Neural cell (in vitro differentiated cells): ENCODE measurements around the gene HOXC9. TPM values are rescaled to one million over a fixed set of nuclear protein-coding genes. Genes with fewer than 3 reads are reported as not detected.

Experiments
- H2AFZ ChIP-seq: fragments of 200-600, 300-800 bp; sonication (generic), shearing (Covaris generic); 2 replicates; pipeline ENCODE4 v1.6.0; 2014; ENCODE audit warnings: low read depth, mild to moderate bottlenecking, antibody characterized with exemption, low read length, moderate library complexity
- H3F3A ChIP-seq: fragments of 200-600 bp; shearing (Covaris generic); 2 replicates; pipeline ENCODE4 v1.6.1; 2016; ENCODE audit warnings: mild to moderate bottlenecking, moderate library complexity, mixed read lengths, antibody characterized with exemption, low read length; ENCODE audit not compliant: insufficient read depth, poor library complexity, severe bottlenecking
- H3K27ac ChIP-seq: fragments of 200-600, 300-800 bp; sonication (generic), shearing (Covaris generic); 2 replicates; pipeline ENCODE4 v1.5.1; 2014; ENCODE audit warnings: mild to moderate bottlenecking, low read length, moderate library complexity
- H3K27me3 ChIP-seq: fragments of 300-800, 200-600 bp; sonication (generic), shearing (Covaris generic); 2 replicates; pipeline ENCODE4 v1.6.0; 2014; ENCODE audit warnings: mild to moderate bottlenecking, low read depth, low read length, moderate library complexity; ENCODE audit not compliant: insufficient read depth
- H3K36me3 ChIP-seq: fragments of 300-800, 200-600 bp; sonication (generic), shearing (Covaris generic); 2 replicates; pipeline ENCODE4 v1.5.1; 2014; ENCODE audit warnings: mild to moderate bottlenecking, antibody characterized with exemption, low read length, moderate library complexity; ENCODE audit not compliant: insufficient read depth
- H3K4me2 ChIP-seq: fragments of 300-800, 200-600 bp; sonication (generic), shearing (Covaris generic); 2 replicates; pipeline ENCODE4 v1.6.0; 2014; ENCODE audit warnings: mild to moderate bottlenecking, low read length
- H3K4me3 ChIP-seq: fragments of 300-800, 200-600 bp; sonication (generic), shearing (Covaris generic); 2 replicates; pipeline ENCODE4 v1.5.1; 2014; ENCODE audit warnings: mild to moderate bottlenecking, low read length, moderate library complexity
- H3K79me2 ChIP-seq: fragments of 200-600 bp; shearing (Covaris generic); replicated peaks from 2 replicates; pipeline ENCODE4 v1.6.0; 2014; ENCODE audit warnings: mild to moderate bottlenecking, low read length, moderate library complexity; ENCODE audit not compliant: insufficient read depth
- H3K9ac ChIP-seq: fragments of 300-800, 200-600 bp; sonication (generic), shearing (Covaris generic); 2 replicates; pipeline ENCODE4 v1.6.1; 2016; ENCODE audit warnings: mild to moderate bottlenecking, low read length, mixed read lengths
- H3K9me2 ChIP-seq: fragments of 200-600 bp; shearing (Covaris generic); 2 replicates; pipeline ENCODE4 v1.6.1; 2016; ENCODE audit warnings: mild to moderate bottlenecking, low read length, mixed read lengths; ENCODE audit not compliant: insufficient read depth
- H3K9me3 ChIP-seq: fragments of 200-600, 300-800 bp; sonication (generic), shearing (Covaris generic); 2 replicates; pipeline ENCODE4 v1.6.1; 2016; ENCODE audit warnings: mild to moderate bottlenecking, mixed run types, low read length, moderate library complexity, mixed read lengths
- H4K20me1 ChIP-seq: fragments of 200-600 bp; shearing (Covaris generic); 2 replicates; pipeline ENCODE4 v1.6.1; 2016; ENCODE audit warnings: mild to moderate bottlenecking, mixed run types; ENCODE audit not compliant: insufficient read depth
- CTCF ChIP-seq: fragments of 450-650 bp; IDR thresholded peaks from 2 replicates; pipeline ENCODE4 v1.5.1; 2014; ENCODE audit warnings: antibody characterized with exemption, mild to moderate bottlenecking, moderate library complexity; ENCODE audit not compliant: poor library complexity, severe bottlenecking
- EP300 ChIP-seq: fragments of 450-650 bp; conservative IDR thresholded peaks from 2 replicates; pipeline ENCODE4 v1.6.1; 2014; ENCODE audit warnings: antibody characterized with exemption, mild to moderate bottlenecking, moderate library complexity; ENCODE audit not compliant: poor library complexity, severe bottlenecking
- EZH2 ChIP-seq: fragments of 200-600, 300-800 bp; shearing (Covaris generic), sonication (generic); IDR thresholded peaks from 2 replicates; pipeline ENCODE4 v1.6.1; 2014; ENCODE audit warnings: antibody characterized with exemption, low read length, borderline replicate concordance, mild to moderate bottlenecking; ENCODE audit not compliant: insufficient read depth, poor library complexity, severe bottlenecking
- MXI1 ChIP-seq: fragments of 450-650 bp; conservative IDR thresholded peaks from 2 replicates; pipeline ENCODE4 v1.6.1; 2014; ENCODE audit warnings: antibody characterized with exemption, mild to moderate bottlenecking; ENCODE audit not compliant: poor library complexity, severe bottlenecking
- POLR2AphosphoS5 ChIP-seq: IDR thresholded peaks from 2 replicates; pipeline ENCODE4 v1.6.1; 2012
- RAD21 ChIP-seq: fragments of 450-650 bp; conservative IDR thresholded peaks from 2 replicates; pipeline ENCODE4 v1.6.1; 2014; ENCODE audit warnings: antibody characterized with exemption, mild to moderate bottlenecking, moderate library complexity
- REST ChIP-seq: IDR thresholded peaks from 2 replicates; pipeline ENCODE4 v1.6.1; 2012; ENCODE audit warnings: borderline replicate concordance
- SMC3 ChIP-seq: fragments of 450-650 bp; conservative IDR thresholded peaks from 2 replicates; pipeline ENCODE4 v1.6.1; 2014; ENCODE audit warnings: antibody characterized with exemption, mild to moderate bottlenecking, moderate library complexity; ENCODE audit not compliant: poor library complexity
- TAF1 ChIP-seq: IDR thresholded peaks from 2 replicates; pipeline ENCODE4 v1.6.1; 2012; ENCODE audit warnings: low read depth
- polyA plus RNA-seq: library from polyadenylated mRNA; depleted of rRNA; stranded (reverse); fragments of >200 nt; gene quantifications from 2 replicates; pipeline ENCODE4 v1.2.3, GENCODE V29; 2014

The HOXC9 gene
- polyA plus RNA-seq, 1 donor from 2014 or later, result not detected

GRCh38 chr12:53998900-53999236 lies 1.1 kb upstream of the HOXC9 start:
- no peak overlapping the region for H3K4me3 ChIP-seq
- H3K27me3 ChIP-seq, result peaks cover 100% of the 10 kb centered on the region
- no peak overlapping the region for H3K4me2 ChIP-seq
- H3F3A ChIP-seq, result no peaks in the 10 kb centered on the region
- no peaks in the 10 kb centered on the region for H3K36me3 ChIP-seq
- no peak overlapping the region for H2AFZ ChIP-seq
- H3K79me2 ChIP-seq, result no peaks in the 10 kb centered on the region
- H3K9me2 ChIP-seq, result no peaks in the 10 kb centered on the region
- H3K27ac ChIP-seq, result no peak overlapping the region
- no peak overlapping the region for H3K9ac ChIP-seq
- H4K20me1 ChIP-seq, result no peaks in the 10 kb centered on the region
- no peaks in the 10 kb centered on the region for H3K9me3 ChIP-seq
- TF ChIP-seq SMC3 (no peak), EP300 (no peak), CTCF (no peak), MXI1 (no peak), RAD21 (no peak), EZH2 (no peak), TAF1 (no peak), POLR2AphosphoS5 (no peak), REST (no peak)

GRCh38 chr12:53999559-54000115 lies 324 bp upstream of the HOXC9 start:
- H3F3A ChIP-seq, result no peaks in the 10 kb centered on the region
- H3K27ac ChIP-seq, result no peak overlapping the region
- H2AFZ ChIP-seq, result no peak overlapping the region
- no peaks in the 10 kb centered on the region for H3K79me2 ChIP-seq
- H3K4me3 ChIP-seq, result no peak overlapping the region
- peaks cover 100% of the 10 kb centered on the region for H3K27me3 ChIP-seq
- TF ChIP-seq EZH2 (peak; percentile 82), MXI1 (no peak)
- H4K20me1 ChIP-seq, result no peaks in the 10 kb centered on the region
- no peak overlapping the region for H3K9ac ChIP-seq
- no peak overlapping the region for H3K4me2 ChIP-seq
- no peaks in the 10 kb centered on the region for H3K36me3 ChIP-seq
- H3K9me3 ChIP-seq, result no peaks in the 10 kb centered on the region
- no peaks in the 10 kb centered on the region for H3K9me2 ChIP-seq
